Measurements from ENCODE around the gene LRP1B.

LRP1B gene

GRCh38 chr2:141348481-141348880 is 782.3 kb downstream of the LRP1B start:
- no peak for DNase-seq (ENCODE audit: low read depth in 1 of 2, low spot score in 1 of 2)

GRCh38 chr2:141341444-141341843 is 789.4 kb downstream of the LRP1B start:
- DNase-seq (ENCODE audit: low read depth in 1 of 2, low spot score in 1 of 2): no peak

DNA sequence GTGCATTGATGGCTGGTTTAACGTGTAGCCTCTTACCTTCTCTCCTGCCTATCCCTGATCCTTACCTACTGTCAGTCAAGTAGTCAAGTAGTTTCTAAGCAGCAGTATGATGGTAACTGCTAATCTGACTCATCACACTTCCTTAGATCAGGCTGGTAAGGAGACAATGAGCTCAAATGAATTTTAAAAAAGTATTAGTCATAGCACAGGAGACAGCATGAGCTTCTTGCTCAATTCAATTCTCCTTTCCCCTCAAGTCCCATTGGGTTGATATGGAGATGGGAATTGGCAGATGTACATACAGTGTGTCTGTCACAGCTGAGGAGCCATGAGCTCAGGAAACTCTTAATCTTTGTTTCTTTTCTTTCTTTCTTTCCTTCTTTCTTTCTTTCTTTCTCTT is 799.7 kb downstream of the LRP1B start:
- no peak for DNase-seq (ENCODE audit: low read depth in 1 of 2, low spot score in 1 of 2)

DNA sequence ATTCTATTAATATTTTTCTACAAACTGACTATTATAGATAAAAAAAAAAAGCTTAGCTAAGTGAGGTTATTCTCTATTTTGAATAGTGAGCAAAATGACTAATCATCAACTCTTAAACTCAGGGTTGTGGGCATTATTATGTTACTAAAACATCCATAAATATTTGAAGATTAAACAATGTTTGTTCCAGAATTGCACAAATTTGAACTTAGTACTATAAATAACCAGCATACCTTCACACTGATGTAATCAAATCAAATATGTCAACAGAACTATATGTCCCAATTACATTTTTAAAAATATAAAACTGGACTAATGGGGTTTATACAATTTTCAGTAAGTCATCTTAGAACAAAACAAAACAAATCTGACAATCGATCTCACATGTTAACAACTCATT is 800.9 kb downstream of the LRP1B start:
- DNase-seq (ENCODE audit: low read depth in 1 of 2, low spot score in 1 of 2): no peak

DNA sequence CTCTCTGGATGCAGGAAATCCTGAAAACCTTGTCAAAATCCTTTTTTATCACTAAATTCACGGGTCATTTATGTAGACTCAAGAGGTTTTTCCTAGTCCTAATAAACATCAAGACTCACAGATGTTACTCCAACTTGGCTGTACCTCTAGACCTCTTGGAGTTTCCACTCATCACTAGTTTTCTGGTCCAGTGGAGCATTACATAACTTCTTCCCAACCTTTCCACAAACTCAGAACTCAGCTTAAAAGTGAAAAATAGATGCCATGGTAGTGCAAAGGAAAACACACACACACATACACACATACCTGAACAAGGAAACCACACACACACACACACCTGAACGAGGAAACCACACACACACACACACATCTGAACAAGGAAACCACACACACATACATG is 807.2 kb downstream of the LRP1B start:
- DNase-seq (ENCODE audit: low read depth in 1 of 2, low spot score in 1 of 2): no peak

GRCh38 chr2:141317986-141318385 is 812.8 kb downstream of the LRP1B start:
- DNase-seq (ENCODE audit: low read depth in 1 of 2, low spot score in 1 of 2): no peak

DNA sequence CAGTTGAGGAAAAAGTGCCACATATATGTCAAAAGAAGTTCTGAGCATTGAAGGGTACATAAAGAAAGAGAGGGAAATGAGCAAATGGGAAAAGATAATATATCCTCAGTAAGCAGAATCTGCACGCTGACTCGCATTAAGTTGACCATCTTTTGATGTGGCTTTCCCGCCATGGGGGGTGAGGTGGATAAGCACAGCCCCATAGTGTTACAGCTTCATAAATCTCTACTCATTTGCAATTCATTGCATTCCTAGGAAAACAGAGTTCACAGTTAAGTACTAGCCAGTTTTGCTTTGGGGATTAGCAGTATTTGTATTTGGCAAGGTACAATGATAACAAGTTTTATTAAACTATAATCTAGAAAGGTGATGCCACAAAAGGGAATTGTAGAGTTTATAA is 814.2 kb downstream of the LRP1B start:
- DNase-seq (ENCODE audit: low read depth in 1 of 2, low spot score in 1 of 2): no peak

DNA sequence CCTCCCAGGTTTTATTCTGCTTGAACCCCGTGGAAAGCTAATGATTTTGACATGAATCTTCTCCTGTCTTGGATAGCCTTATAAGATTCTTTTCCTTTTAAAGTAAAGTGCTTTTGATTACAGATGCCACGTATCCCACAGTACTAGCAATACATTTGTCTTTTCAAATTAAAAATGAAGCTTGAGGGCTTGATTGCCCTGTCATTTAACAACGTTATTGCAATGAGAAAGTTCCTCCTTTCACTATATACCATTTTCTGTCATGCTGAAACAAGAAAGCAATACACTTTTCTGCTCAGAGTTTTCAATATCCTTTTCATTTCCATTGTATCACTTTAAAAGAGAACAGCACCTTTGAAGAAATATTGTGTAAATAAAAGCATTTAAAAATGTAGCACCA is 814.7 kb downstream of the LRP1B start:
- no peak for DNase-seq (ENCODE audit: low read depth in 1 of 2, low spot score in 1 of 2)

GRCh38 chr2:141313972-141314371 is 816.8 kb downstream of the LRP1B start:
- DNase-seq (ENCODE audit: low read depth in 1 of 2, low spot score in 1 of 2): no peak

GRCh38 chr2:141311430-141311829 is 819.4 kb downstream of the LRP1B start:
- DNase-seq (ENCODE audit: low read depth in 1 of 2, low spot score in 1 of 2): no peak

DNA sequence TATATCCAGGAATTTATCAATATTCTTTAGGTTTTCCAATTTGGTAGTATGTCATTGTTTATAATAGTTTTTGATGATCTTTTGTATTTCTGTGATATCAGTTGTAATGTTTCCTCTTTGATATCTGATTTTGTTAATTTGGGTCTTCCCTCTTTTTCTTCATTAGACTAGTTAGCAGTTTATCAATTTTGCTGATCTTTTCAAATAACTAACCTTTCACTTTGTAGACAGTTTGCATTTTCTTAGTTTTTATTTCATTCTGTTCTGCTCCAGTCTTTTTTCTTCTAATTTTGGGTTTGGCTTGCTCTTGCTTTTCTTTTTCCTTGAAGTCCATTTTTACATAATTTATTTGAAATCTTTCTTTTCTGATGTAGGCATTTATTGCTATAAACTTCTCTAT is 824.4 kb downstream of the LRP1B start:
- DNase-seq (ENCODE audit: low read depth in 1 of 2, low spot score in 1 of 2): no peak

DNA sequence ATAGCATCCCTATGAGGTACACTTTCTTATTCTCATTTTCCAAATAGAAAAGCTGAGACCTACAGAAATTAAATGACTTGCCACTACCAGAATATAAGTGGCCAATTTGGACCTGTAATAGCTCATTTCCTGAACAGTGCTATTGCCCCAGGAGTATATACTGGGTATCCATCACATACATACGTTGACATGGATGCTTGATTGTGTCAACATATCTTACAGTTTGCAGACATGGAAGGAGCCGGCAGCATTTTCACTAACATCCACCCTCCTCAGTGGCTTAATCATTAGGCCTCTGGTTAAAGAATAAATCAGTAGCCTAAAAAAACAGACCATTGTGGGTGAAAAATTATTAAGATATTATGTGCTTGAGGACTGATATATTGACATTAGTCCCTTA is 829.3 kb downstream of the LRP1B start:
- no peak for DNase-seq (ENCODE audit: low read depth in 1 of 2, low spot score in 1 of 2)

DNA sequence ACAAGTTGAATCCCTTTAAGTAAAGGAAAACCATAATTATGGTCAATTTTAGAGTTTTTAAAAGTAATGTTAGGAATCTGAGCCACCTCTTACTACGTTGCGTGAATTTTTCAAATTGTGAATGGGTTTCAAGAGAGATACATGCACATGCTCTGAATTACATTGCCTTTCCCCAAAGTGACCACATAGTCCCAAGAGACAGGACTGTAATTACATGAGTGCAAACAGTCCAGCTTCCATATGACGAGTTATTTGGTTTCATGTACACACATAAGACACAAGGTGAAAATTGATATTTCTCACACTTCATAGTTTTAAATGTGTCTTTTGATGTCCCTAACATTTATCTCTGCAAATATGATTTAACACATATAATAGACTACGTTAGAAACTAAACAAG is 850.8 kb downstream of the LRP1B start:
- DNase-seq (ENCODE audit: low read depth in 1 of 2, low spot score in 1 of 2): no peak

GRCh38 chr2:141271346-141271745 is 859.5 kb downstream of the LRP1B start:
- DNase-seq (ENCODE audit: low read depth in 1 of 2, low spot score in 1 of 2): no peak

- DNase-seq (ENCODE audit: low read depth in 1 of 2, low spot score in 1 of 2): no peak
Observed at GRCh38 chr2:141264848-141265247, 866.0 kb downstream of the LRP1B start.

DNA sequence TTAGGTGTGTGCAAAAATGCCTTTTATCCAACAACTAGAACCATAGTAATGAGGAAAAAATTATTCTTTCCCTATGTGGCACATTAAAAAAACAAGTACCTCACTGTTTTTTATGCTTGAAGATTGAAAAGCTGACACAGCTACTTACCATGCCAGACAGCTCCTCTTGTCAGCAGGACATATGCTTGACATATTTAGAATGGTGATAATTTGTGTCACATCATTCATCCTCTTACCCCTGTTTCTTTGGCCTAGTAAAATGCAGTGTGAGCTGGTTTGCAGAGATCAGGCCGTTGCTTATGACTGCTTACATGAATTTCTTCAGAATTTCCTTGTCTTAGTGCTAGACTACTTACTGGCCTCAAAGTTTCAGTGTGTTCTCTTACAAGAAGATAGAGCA is 869.9 kb downstream of the LRP1B start:
- DNase-seq (ENCODE audit: low read depth in 1 of 2, low spot score in 1 of 2): no peak

DNA sequence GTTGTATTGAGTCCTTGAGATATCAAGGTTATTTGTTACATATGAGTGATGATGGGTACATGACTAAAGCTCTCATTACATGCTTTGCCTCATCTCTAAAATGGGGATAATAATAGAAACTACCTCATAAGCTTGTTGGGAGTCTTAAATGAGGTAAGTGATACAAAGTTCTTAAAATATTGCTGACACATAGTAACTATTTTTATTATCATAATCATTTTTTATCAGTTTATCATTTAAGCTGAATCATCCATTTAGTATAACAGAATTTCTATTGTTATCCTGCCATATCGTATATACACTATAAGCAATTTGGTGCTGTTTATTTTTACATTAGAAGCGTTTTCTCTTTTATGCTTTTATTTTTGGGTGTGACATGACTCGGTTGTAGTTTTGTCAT is 871.1 kb downstream of the LRP1B start:
- DNase-seq (ENCODE audit: low read depth in 1 of 2, low spot score in 1 of 2): no peak

GRCh38 chr2:141242008-141242407 is 888.8 kb downstream of the LRP1B start:
- DNase-seq (ENCODE audit: low read depth in 1 of 2, low spot score in 1 of 2): no peak

GRCh38 chr2:141226560-141226959 is 904.3 kb downstream of the LRP1B start:
- no peak for DNase-seq (ENCODE audit: low read depth in 1 of 2, low spot score in 1 of 2)

DNA sequence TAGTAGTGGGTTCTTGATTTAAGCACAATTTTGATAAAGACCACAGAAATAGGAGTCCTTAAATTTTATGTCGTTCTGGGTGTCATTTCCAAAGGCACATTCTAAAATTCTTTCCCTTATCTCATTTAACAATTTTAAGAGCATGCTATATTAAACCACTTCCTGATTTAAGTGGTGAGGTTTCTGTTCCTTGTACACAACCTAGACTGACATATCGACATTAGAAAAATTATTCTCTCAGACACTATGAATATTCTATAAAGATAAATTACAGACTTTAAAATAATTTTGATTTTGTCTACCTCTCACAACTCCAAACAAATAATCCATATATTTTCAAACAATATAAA is 923.8 kb downstream of the LRP1B start:
- no peak for DNase-seq (ENCODE audit: low read depth in 1 of 2, low spot score in 1 of 2)

- DNase-seq (ENCODE audit: low read depth in 1 of 2, low spot score in 1 of 2): no peak
Observed at GRCh38 chr2:141201016-141201565, 929.7 kb downstream of the LRP1B start.

GRCh38 chr2:141200191-141200590 is 930.6 kb downstream of the LRP1B start:
- DNase-seq (ENCODE audit: low read depth in 1 of 2, low spot score in 1 of 2): no peak

GRCh38 chr2:141199711-141200110 is 931.1 kb downstream of the LRP1B start:
- DNase-seq (ENCODE audit: low read depth in 1 of 2, low spot score in 1 of 2): no peak

- DNase-seq (ENCODE audit: low read depth in 1 of 2, low spot score in 1 of 2): no peak
Observed at GRCh38 chr2:141195087-141195486, 935.7 kb downstream of the LRP1B start.
